Non-pigmented ciliary epithelial cell (primary cell): Measurements from ENCODE around the gene ZC3H12A.
"Not testable (repeated sequence)": the region's sequence is repeated elsewhere in the genome, so short reads cannot be mapped to it uniquely, and the experiment has no call there.

ENCODE experiments used
- DNase-seq: peaks from one replicate; pipeline ENCODE4 v3.0.0-alpha.2; 2010; ENCODE audit warnings: low read depth

The ZC3H12A gene

DNA sequence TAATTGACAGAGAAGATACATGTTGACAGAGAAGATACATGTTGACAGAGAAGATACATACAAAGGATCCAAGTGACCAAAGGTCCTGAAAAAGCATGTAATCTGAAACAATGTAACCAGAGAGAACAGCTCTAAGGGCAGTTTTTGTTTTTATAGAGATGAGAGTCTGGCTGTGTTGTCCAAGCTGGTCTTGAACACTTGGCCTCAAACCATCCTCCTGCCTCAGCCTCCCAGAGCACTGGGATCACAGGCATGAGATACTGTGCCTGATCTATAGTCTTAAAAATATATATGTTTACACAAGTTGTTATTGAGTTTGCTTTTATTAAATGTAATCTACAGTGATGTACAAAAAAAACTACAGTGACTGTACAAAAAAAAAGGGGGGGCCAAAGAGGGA lies 27.7 kb downstream of the ZC3H12A start:
- DNase-seq = no peak

DNA sequence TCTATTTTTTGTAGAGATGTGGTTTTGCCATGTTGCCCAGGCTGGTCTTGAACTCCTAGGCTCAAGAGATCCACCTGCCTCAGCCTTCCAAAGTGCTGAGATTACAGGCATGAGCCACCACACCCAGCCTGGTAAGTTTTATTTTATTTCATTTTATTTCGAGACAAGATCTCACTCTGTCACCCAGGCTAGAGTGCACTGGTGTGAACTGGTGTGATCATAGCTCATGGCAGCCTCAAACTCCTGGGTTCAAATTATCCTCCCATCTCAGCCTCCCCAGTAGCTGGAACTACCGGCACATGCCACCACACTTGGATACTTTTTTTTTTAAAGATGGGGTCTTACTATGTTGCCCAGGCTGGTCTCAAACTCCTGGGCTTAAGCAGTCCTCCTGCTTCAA lies 28.4 kb downstream of the ZC3H12A start:
- DNase-seq = not testable (repeated sequence)

DNA sequence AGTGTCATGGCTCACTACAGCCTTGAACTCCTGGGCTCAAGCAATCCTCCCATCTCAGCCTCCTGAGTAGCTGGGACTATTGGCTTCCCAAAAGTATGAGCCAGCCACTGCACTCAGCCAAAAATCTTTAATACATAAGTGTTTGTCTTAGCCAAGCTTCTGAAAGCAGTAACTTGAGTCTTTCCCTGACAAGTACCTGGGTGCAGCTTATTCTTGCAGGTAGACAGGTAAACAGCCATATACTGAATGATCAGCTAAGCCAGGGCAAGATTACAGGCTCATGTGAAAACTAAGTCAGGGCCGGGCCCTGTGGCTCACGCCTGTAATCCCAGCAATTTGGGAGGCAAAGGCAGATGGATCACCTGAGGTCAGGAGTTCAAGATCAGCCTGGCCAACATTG lies 32.4 kb downstream of the ZC3H12A start:
- DNase-seq = no peak

DNA sequence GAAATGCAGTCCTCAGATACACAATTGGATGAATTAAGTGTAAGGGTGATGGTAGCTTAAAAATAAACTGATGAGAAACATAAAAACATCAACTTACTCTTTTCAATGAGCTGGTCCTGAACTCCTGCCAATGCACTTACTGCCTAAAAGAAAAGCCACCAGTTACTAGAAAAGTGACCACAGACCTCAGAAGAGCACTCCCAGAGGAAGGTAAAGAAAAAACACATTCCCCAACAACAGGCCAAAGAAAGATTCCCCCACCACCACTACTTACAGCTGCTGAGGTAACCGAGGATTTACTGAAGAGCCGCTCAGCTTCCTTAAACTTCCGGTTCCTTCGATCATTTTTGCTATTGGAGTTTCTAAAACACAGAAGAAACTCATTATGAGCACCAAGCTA lies 34.8 kb downstream of the ZC3H12A start:
- DNase-seq = no peak

DNA sequence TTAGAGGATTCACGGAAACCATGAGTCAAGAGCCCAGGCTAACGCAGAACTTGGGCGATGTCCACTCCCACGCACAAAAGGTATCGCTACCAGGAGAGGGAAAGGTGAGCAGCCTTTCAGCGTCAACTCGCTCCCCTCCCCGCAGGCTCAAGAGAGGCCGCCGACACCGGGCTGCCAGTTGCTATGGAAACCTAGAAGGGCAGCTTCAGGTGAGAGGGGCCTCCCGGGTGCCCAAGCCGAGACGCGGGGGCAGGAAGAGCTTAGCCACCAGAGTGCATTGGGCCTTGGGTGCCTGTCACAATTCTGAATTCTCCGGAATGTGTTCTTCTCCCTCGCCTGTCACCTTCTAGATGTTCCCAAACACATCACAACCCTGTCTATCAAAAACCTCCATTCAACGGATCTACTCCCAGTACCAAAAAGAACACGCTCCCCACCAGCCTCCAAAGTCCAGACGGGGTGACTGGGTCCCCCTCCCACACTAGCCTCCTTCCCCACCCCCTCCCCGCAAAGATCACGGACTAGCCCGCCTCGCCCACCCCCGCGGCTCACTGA lies 39.5 kb downstream of the ZC3H12A start:
- no peak for DNase-seq

DNA sequence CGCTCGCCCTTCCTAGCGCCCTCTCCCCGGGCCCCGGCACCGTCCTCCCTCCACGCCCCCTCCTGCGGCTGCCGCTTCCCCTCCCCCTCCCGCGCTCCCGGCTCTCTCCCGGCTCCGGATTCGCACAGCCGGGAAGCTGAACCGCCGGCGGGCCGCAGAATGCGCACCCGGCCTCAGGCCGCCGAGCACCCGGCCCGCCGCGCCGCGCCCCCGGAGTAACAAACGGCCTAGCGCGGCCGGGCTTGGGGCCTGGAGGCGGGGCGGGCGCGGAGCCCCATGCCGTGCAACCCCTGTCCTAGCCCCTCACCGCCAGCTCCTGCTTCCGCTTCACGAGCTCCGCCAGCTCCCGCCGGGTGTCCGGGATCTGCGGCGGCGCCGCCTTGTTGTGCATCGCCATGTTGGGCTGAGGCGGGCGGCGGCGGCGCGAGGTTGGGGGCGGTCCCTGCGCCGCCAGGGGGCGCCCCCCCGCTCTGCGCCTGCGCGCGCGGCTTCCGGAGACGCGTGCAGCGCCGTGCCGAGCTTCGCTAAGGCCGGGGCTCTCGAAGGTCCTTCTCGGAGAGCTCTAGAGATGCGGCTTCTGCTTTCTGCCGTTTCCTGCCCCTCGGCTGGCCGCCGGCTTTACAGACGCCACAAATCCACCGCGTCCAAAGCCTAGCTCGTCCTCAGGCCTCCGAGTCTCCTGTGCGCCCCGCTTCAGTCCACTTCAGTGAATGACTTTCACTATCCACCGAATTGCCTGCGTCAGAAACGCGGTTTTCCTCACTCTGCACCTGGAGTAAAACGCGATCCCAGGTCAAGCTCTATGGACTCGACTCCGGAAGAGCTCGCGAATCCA lies 40.2 kb downstream of the ZC3H12A start, which contains the start of gene MEAF6:
MEAF6 (minus strand) TSS at position 417 of the 835 bp plus-strand sequence; CDS start at position 397, 20 bp downstream.
- no peak for DNase-seq

DNA sequence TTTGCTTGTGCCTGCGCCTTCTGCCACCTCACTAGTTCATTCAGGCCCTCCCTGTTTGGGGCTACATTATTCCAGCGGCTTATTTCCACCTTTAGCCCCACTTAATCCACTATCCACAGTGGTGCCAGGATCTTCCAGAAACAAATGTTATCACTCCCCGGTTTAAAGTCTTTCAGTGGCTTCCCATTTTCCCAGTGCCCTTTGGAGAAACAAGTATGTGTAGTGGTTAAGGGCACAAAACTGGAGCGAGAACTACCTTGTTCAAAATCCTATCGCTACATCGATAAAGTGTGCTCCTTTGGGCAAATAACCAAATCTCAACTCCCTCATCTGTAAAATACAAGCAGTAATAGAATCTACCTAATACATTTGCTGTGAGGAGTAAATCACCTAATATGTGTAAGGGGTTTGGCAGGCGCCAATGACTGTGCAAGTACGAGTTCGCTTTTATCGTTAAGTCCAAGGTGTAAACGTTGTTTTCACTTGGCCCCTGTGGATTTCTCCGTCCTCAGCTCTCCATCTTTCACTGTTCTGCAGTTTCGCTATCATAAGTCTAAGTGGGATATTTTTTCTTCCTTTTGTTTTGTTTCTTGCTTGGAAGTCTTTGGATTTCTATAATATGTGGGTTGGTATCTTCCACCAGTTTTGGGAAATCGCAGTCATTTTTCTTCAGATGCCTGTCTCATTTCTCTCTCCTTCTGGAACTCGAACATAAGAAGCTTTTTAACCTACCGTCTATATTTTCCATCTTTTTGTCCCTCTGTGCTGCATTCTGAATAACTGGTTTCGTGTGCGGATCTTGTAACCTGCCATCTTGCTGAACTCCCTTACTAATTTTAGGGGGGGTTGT lies 41.0 kb downstream of the ZC3H12A start:
- DNase-seq = no peak

DNA sequence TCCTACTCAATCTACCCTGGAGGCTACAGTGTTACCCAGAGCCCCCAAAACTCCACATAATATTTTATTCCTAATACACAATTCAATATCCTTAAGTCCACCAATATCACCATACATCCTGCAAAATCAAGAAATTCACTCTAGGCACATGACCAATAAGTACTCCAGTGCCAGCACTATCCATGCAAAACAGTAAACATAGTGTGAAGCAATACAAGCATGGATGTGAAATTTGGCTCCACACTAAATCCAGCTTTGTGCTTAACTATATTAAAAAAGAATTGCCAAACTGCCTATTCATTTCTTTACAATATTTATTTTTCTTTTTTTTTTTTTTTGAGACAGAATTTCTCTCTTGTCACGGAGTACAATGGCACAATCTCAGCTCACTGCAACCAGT lies 43.2 kb downstream of the ZC3H12A start:
- no peak for DNase-seq

DNA sequence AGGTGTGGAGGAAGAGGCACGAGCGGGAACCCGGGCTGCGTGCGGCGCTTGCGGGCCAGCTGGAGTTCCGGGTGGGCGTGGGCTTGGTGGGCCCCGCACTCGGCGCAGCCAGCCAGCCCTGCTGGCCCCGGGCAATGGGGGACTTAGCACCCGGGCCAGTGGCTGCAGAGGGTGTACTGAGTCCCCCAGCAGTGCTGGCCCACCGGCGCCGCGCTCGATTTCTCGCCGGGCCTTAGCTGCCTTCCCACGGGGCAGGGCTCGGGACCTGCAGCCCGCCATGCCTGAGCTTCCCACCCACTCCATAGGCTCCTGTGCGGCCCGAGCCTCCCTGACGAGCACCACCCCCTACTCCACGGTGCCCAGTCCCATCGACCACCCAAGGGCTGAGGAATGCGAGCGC lies 43.9 kb downstream of the ZC3H12A start:
- DNase-seq = not testable (repeated sequence)

DNA sequence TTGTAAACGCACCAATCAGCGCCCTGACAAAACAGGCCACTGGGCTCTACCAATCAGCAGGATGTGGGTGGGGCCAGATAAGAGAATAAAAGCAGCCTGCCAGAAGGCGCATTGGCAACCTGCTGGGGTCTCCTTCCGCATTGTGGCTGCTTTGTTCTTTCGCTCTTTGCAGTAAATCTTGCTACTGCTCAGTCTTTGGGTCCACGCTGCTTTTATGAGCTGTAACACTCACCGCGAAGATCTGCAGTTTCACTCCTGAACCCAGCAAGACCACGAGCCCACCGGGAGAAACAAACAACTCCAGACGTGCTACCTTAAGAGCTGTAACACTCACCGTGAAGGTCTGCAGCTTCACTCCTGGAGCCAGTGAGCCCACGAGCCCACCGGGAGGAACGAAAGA lies 44.5 kb downstream of the ZC3H12A start:
- DNase-seq = not testable (repeated sequence)

DNA sequence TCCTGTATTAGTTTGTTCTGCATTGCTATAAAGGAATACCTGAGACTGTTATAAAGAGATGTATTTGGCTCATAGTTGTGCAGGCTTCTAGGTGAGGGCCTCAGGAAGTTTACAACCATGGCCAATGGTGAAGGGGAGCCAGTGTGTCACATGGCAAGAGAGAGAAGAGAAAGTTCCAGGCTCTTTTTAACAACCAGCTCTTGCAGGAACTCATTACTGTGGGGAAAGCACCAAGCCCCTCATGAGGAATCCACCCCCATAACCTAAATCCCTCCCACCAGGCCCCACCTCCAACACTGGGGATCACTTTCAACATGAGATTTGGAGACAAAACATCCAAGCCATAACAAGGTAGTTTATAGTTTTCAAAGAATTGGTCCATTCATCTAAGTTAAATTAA lies 45.2 kb downstream of the ZC3H12A start:
- DNase-seq = no peak

DNA sequence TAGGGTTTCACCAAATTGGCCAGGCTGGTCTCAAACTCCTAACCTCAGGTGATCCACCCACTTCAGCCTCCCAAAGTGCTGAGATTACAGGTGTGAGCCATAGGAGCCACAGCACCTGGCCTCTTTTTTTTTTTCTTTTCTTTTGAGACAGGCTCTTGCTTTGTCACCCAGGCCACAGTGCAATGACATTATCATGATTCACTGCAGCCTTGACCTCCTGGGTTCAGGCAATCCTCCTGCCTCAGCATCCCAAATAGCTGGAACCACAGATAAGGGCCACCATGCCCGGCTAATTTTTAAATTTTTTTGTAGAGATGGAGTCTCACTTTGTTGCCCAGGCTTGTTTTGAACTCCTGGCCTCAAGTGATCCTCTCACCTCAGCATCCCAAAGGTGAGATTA lies 55.5 kb downstream of the ZC3H12A start:
- DNase-seq = not testable (repeated sequence)

DNA sequence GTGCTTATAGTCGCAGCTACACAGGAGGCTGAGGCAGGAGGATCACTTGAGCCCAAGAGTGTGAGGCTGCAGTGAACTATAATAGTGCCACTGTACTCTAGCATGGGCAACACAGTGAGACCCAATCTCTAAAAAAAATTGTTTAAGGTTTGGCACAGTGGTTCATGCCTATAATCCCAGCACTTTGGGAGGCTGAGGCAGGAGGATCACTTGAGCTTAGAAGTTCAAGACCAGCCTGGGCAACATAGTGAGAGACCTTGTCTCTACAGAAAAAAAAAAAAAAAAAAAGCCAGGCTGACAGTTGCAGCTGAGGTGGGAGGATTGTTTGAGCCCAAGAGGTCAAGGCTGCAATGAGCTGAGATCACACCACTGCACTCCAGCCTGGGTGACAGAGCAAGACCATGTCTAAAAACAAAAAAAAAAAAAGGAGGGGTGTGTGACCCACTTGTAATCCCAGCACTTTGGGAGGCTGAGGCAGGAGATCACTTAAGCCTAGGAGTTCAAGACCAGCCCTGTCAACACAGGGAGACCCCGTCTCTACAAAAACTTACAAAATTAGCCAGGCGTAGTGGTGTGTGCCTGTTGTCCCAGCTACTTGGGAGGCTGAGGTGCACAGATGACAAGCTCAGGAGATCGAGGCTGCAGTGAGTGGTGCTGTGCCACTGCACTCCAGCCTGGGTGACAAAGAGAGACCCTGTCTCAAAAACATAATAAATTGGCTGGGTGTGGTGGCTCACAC lies 58.2 kb downstream of the ZC3H12A start:
- DNase-seq = not testable (repeated sequence)

DNA sequence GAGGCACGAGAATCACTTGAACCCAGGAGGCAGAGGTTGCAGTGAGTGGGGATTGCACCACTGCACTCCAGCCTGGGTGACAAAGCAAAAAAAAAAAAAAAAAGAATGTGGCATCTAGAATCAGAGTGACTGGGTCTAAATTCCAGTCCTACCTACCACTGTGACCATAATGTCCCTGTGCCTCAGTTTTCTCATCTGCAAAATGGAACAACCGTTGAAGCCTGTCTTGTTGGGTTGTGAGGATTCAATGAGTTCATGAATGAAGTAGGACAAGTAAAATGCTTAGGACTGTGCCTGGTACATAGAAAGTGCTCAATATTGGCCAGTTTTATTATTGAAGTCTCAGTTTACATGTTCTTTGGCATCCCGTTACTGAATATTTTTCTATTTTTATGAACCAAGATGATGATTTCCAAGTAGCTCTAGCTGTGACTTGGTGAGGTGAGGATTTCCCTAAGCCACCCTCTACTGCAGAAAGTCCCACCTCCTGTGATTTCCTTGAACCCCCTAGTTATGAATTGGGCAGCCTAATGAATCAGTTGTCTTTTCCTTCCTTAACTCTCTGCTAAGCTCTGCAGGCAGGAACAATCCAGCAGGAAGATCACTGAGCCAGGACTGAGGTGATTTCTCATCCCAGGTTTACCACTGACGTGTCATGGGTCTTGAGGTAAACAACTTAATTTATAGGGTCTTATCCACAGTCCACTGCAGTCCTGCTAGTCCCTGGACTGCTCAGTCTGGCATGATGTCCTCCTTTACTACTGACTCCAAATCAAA lies 59.1 kb downstream of the ZC3H12A start:
- DNase-seq = no peak
